ENCODE measurements around the gene PIK3R3. TPM values are rescaled to one million over a fixed set of nuclear protein-coding genes. Genes with fewer than 3 reads are reported as not detected.

PIK3R3 gene
- total RNA-seq, 1 donor from 2014 or later, result 38.1 TPM

DNA sequence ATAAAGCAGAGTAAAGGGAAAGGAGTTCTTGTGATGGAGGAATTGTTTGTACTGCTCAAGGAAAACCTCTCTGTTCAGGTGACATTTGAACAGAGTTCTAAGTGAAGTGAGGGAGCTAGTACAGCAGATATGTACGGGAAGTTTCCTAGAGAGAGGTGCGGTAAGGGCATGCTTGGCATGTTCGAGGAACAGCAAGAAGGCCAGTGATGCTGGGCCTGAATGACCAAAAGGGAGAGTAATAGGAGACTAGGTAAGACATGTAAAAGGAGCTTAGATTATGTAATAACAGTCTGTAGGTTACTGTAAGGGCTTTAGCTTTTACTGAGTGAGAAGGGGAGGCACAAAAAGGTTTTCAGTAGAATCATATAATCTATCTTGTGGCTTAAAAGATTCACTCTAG, 63.9 kb downstream of the PIK3R3 start:
- Mint-ChIP-seq H3K36me3 (ENCODE audit: low read depth, unreplicated experiment) (peaks cover 3% of the 10 kb centered on the region), H3K4me3 (ENCODE audit: unreplicated experiment) (no peak overlapping the region), H3K9me3 (ENCODE audit: unreplicated experiment) (no peaks in the 10 kb centered on the region), H3K27me3 (ENCODE audit: unreplicated experiment) (no peaks in the 10 kb centered on the region), H3K4me1 (ENCODE audit: unreplicated experiment) (peaks cover 8% of the 10 kb centered on the region), H3K27ac (ENCODE audit: unreplicated experiment) (no peak overlapping the region)
- TF ChIP-seq, protein P1, sequence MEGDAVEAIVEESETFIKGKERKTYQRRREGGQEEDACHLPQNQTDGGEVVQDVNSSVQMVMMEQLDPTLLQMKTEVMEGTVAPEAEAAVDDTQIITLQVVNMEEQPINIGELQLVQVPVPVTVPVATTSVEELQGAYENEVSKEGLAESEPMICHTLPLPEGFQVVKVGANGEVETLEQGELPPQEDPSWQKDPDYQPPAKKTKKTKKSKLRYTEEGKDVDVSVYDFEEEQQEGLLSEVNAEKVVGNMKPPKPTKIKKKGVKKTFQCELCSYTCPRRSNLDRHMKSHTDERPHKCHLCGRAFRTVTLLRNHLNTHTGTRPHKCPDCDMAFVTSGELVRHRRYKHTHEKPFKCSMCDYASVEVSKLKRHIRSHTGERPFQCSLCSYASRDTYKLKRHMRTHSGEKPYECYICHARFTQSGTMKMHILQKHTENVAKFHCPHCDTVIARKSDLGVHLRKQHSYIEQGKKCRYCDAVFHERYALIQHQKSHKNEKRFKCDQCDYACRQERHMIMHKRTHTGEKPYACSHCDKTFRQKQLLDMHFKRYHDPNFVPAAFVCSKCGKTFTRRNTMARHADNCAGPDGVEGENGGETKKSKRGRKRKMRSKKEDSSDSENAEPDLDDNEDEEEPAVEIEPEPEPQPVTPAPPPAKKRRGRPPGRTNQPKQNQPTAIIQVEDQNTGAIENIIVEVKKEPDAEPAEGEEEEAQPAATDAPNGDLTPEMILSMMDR (IDR thresholded peaks at IDR 0.05; ENCODE audit: unreplicated experiment), result no peak
- no peak for DNase-seq (ENCODE audit: low spot score)

DNA sequence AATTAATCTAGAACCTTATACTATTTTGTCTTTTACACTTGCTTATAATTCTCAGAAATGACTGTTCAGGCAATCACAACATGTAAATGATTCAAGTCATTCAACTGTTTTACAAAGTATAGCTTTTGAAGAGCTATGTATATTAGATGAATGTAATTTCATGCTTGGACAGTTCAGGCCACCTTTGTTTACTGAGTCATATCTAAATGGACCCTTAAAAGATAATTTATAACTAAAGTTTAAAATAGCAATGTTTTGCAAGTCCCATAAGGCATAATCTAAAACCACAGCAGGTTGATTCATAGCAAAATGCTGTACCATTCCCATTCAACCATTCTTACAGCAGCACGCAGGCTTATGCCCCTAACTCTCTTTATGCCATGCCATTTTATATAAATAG, 64.8 kb downstream of the PIK3R3 start:
- Mint-ChIP-seq H3K27ac (ENCODE audit: unreplicated experiment) (no peak overlapping the region), H3K36me3 (ENCODE audit: low read depth, unreplicated experiment) (peaks cover 3% of the 10 kb centered on the region), H3K4me3 (ENCODE audit: unreplicated experiment) (no peak overlapping the region), H3K27me3 (ENCODE audit: unreplicated experiment) (no peaks in the 10 kb centered on the region), H3K4me1 (ENCODE audit: unreplicated experiment) (peaks cover 8% of the 10 kb centered on the region), H3K9me3 (ENCODE audit: unreplicated experiment) (no peaks in the 10 kb centered on the region)
- TF ChIP-seq, protein P1 (IDR thresholded peaks at IDR 0.05; ENCODE audit: unreplicated experiment), result no peak
- DNase-seq (ENCODE audit: low spot score), result no peak

DNA sequence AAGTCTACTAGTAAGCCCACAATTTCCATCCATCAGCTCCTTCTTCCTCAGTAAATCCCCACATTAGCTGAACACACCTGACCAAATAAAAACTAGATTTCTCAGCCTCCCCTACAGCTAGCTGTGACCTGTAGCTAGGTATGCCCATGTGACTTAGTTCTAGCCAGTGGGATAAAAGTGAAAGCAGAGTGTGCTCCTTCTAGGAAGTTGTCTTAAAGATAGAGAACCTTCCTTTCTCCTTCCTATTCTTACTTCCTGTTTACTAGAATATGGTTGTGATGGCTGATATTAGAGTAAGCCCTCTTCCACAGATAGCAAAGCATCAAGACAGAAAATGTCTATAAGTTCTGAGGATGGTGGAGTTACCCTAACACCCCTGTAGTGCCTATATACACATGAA, 67.0 kb downstream of the PIK3R3 start:
- no peak overlapping the region for H3K4me3 Mint-ChIP-seq (ENCODE audit: unreplicated experiment)
- H3K27ac Mint-ChIP-seq (ENCODE audit: unreplicated experiment), result peak overlapping the region; percentile 44
- no peaks in the 10 kb centered on the region for H3K9me3 Mint-ChIP-seq (ENCODE audit: unreplicated experiment)
- peaks cover 8% of the 10 kb centered on the region for H3K4me1 Mint-ChIP-seq (ENCODE audit: unreplicated experiment)
- no peak for DNase-seq (ENCODE audit: low spot score)
- H3K36me3 Mint-ChIP-seq (ENCODE audit: low read depth, unreplicated experiment), result peaks cover 17% of the 10 kb centered on the region
- no peaks in the 10 kb centered on the region for H3K27me3 Mint-ChIP-seq (ENCODE audit: unreplicated experiment)
- TF ChIP-seq, protein P1 (IDR thresholded peaks at IDR 0.05; ENCODE audit: unreplicated experiment), result no peak

DNA sequence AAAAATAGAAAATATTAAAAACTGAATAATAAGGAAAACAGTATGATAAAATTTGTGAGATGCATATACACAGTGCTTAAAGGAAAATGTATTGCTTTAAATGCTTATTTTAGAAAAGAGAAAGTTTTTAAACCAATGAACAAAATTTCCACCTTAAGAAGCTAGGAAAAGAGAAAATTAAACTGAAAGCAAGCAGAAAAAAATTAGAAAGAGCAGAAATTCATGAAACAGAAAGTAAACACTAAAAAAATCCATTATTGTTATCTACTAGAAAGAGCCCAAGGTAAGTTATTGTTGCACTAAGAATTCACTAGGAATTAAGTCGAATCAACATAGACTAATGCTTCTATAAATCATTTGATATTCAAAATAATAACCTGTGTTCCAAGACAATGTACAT, 67.7 kb downstream of the PIK3R3 start:
- TF ChIP-seq, protein P1 (IDR thresholded peaks at IDR 0.05; ENCODE audit: unreplicated experiment), result no peak
- Mint-ChIP-seq H3K27me3 (ENCODE audit: unreplicated experiment) (no peaks in the 10 kb centered on the region), H3K4me1 (ENCODE audit: unreplicated experiment) (peaks cover 8% of the 10 kb centered on the region), H3K9me3 (ENCODE audit: unreplicated experiment) (no peaks in the 10 kb centered on the region), H3K27ac (ENCODE audit: unreplicated experiment) (no peak overlapping the region), H3K4me3 (ENCODE audit: unreplicated experiment) (no peak overlapping the region), H3K36me3 (ENCODE audit: low read depth, unreplicated experiment) (peaks cover 17% of the 10 kb centered on the region)
- DNase-seq (ENCODE audit: low spot score), result no peak

DNA sequence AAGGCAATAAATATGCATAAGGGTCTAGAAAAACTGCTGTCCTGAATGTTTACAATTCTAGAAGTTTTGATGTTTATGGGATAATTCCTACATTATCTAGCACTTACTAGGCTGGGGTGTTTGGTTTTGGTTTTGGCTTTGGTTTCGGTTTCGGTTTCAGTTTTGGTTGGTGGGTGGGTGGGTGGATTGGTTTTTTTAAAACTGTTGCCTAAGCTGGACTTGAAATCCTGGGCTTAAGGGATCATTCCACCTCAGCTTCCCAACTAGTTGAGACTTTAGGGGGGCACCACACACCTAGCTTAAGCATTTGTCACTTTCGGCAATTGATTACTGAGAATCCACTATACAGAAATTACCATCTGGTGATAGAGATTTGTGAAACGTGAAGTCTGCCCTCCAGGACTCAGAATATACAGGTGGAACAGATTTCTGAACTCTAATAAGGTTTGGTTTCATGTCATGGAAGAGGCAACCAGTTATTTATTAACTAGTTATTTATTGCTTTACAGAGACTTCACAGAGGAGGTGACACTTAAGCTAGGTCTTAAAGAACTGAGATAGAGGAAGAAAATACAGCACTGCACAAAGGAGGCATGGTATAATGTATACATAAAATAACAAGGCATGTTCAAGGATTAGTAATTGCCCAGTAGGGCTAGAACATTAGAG, 69.6 kb downstream of the PIK3R3 start:
- Mint-ChIP-seq H3K9me3 (ENCODE audit: unreplicated experiment) (no peaks in the 10 kb centered on the region), H3K27ac (ENCODE audit: unreplicated experiment) (no peak overlapping the region), H3K4me1 (ENCODE audit: unreplicated experiment) (peaks cover 8% of the 10 kb centered on the region), H3K36me3 (ENCODE audit: low read depth, unreplicated experiment) (peaks cover 25% of the 10 kb centered on the region), H3K27me3 (ENCODE audit: unreplicated experiment) (no peaks in the 10 kb centered on the region), H3K4me3 (ENCODE audit: unreplicated experiment) (no peak overlapping the region)
- no peak for DNase-seq (ENCODE audit: low spot score)
- TF ChIP-seq, protein P1 (IDR thresholded peaks at IDR 0.05; ENCODE audit: unreplicated experiment), result no peak

All from endothelial cell (in vitro differentiated cells).